GM18505 (cell line): ENCODE data around the gene NDFIP1.
"Not testable (repeated sequence)": the region's sequence is repeated elsewhere in the genome, so short reads cannot be mapped to it uniquely, and the experiment has no call there.

Experiments used
- ATAC-seq: cut with Tn5 transposase; IDR thresholded peaks from one replicate; pipeline ENCODE4 v1.9.1; 2021; ENCODE audit not compliant: unreplicated experiment
- POLR2A ChIP-seq: IDR thresholded peaks from 4 replicates; pipeline ENCODE4 v1.6.1; 2011; ENCODE audit warnings: borderline replicate concordance; ENCODE audit not compliant: insufficient read depth, insufficient read length; ENCODE audit errors: extremely low read depth

NDFIP1 gene

DNA sequence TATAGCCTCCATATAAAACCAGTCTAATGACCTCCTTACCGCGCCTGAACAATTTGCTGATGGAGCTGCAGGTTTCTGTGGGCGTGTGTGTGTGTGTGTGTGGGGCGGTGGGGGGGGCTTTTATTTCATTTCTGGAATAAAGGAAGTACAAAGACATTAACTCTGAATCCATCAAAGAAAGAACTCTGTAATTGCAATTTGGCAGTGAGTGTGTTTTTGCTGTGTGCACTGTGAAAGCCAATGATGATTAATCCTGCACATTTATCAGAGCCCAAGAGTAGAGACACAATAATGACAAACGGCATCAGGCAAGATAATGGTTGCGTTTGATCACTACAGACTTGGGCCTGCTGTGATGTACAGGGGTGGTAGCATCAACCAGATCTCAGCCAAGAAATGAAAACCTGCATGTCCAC lies 29.3 kb upstream of the NDFIP1 start:
- ATAC-seq, result no peak
- no peak for TF ChIP-seq POLR2A

DNA sequence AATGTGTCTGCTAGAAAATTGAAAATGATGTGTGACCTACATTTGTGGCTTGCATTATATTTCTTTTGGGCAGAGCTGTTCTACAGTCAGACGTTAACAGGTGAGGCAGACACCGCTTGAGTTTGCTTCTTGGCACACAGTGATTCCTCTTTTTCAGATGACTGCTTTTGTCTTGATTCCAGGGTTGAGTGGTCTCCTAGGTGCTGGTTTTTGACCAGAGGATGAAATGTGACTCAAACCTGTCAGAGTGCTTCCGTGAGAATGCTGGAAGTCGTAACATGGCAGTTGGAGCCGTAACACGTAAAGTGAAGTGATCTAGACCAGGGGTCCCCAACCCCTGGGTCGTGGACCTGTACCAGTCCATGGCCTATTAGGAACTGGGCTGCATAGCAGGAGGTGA lies 28.3 kb upstream of the NDFIP1 start:
- no peak for TF ChIP-seq POLR2A
- ATAC-seq, result no peak

DNA sequence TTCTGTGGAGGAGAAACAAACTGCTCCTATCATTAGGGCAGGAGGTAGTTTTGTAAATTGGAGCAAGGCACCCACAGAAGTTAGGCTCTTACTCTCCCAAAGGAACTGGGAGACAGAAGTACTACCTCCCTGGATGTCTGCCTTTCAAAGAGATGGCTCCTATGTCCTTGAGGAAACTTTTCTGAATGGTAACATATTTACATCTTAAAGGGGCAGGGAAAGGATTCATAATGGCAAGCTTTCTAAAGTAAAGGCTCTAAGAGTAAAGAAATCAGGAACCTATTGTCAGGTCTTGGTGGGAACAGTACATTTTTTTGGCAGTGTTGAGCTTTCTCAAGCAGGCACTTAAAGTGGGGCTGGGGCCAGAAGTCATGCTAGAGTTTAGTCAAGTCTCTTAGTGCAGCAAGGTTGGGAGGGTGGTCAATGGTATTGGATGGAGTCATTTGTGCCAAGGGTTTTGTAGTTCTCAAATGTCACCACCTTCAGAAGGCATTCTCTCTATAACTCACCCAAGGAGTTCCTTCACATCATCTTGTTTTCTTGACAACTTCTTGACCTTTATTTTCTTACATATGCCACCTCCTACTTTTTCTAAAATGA lies 26.3 kb upstream of the NDFIP1 start:
- no peak for ATAC-seq
- no peak for TF ChIP-seq POLR2A

GRCh38 chr5:142086229-142086628 lies 22.4 kb upstream of the NDFIP1 start:
- TF ChIP-seq POLR2A, result no peak
- ATAC-seq, result no peak

GRCh38 chr5:142086679-142087078 lies 21.9 kb upstream of the NDFIP1 start:
- TF ChIP-seq POLR2A, result no peak
- no peak for ATAC-seq

DNA sequence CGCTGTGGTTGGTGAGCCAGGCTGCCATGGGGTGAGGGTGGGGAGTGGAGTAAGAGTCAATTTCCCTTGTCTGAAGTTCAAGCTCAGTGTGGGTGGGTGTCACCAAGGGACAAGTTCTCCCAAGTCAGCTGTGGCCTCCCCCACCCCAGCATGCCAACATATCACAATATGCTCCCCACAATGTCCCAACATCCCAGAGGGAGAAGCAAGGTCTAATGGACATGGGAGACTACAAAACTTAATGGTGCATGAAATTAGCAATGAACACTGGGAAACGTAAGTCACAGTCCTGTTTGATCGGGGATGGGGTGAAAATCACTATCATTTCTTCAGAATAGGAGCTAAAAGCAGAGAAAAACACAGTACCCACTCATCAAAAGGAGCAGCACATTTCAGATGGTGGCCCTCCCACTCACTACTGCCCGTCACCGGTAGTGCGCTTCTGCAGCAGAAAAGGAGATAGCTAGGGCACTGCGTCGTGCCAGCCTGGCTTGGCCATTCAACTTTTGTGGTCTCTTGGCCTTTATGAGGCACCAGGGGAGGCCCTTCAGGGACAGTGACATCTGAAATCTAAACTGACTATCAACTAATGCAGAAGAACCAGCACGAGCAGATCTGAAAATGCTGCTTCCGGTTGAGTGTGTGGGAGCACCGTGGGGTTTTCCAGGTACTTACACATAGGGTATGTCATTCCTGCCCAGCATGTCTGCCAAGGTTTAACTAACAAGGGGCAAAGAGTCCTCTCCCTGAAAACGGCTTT lies 20.5 kb upstream of the NDFIP1 start:
- TF ChIP-seq POLR2A, result no peak
- ATAC-seq, result no peak

- not testable (repeated sequence) for ATAC-seq
These were observed 19.6 kb upstream of the NDFIP1 start for GRCh38 chr5:142088855-142089479.

GRCh38 chr5:142091012-142091411 lies 17.6 kb upstream of the NDFIP1 start:
- ATAC-seq, result no peak
- TF ChIP-seq POLR2A, result no peak

- ATAC-seq, result no peak
- no peak for TF ChIP-seq POLR2A
These were observed 16.7 kb upstream of the NDFIP1 start for GRCh38 chr5:142091922-142092321.

DNA sequence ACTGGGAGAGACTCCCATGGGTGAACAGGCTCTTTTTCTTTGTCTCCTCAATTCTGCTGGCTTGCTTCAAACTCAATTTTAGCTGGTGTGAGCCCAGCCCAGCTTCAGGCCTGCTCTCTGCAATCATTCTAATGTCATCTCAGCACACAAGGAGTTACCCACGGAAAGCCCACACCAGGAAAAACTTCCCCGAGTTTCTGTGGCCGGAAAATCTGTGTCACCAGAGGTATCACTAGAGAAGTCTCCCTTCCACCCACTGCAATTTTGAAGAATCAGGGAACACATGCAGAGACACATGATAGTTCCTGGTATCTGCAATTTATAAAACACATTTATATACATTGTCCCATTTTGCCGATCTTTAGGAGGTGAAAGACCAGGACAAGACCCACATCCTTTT lies 13.5 kb upstream of the NDFIP1 start:
- no peak for TF ChIP-seq POLR2A
- no peak for ATAC-seq

DNA sequence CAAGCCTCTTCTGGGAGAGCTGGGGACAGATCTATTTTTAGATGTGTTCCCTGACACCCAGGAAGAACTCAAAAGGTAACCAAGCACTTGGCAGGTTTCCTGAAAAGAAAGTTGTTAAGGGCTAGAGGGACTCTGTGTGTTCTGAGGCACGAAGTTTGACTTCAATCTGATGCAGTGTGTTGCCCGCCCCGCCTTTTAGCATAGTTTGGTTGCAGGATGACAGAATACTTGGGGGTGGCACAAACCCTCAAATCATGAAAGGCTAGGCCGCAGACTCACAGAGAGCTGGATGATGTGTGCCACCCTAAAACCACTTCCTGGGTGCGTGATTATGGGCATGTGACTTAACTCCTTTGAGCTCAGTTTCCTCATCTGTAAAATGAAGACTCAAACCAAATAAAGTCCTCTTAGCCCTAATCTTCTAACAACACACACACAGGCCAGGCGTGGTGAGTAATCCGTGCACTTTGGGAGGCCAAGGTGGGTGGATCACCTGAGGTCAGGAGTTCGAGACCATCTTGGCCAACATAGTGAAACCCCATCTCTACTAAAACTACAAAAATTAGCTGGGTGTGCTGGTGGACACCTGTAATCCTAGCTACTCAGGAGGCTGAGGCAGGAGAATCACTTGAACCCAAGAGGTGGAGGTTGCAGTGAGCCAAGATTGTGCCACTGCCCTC lies 12.8 kb upstream of the NDFIP1 start:
- no peak for TF ChIP-seq POLR2A
- no peak for ATAC-seq

GRCh38 chr5:142096382-142096781 lies 12.2 kb upstream of the NDFIP1 start:
- no peak for ATAC-seq
- TF ChIP-seq POLR2A, result no peak

DNA sequence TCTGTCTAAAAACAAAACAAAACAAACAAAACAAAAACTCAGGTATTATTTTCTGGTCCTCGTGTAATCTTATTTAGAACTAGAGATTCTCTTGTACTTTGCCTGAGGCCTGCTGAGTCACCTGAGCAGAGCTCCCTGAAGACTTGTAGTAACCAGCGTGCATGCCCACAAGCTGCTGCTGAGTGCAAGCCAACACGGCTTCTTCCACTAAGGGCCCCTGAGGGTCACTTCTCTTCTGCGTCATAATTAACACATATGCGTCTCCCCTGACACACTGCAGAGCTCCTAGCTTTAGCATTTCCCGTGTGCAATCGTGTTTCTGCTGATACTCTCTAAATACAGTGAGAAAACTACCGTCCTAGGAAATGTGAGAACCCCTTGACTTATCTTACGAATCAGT lies 10.9 kb upstream of the NDFIP1 start:
- no peak for ATAC-seq
- TF ChIP-seq POLR2A, result no peak

- no peak for ATAC-seq
- no peak for TF ChIP-seq POLR2A
These were observed 10.3 kb upstream of the NDFIP1 start for GRCh38 chr5:142098275-142098674.
